GM18907 (cell line): ENCODE measurements around the gene MLLT3.

Experiments used
- ATAC-seq: cut with Tn5 transposase; IDR thresholded peaks from one replicate; pipeline ENCODE4 v1.9.1; 2021; ENCODE audit warnings: mild to moderate bottlenecking, moderate library complexity; ENCODE audit not compliant: unreplicated experiment

MLLT3 gene

DNA sequence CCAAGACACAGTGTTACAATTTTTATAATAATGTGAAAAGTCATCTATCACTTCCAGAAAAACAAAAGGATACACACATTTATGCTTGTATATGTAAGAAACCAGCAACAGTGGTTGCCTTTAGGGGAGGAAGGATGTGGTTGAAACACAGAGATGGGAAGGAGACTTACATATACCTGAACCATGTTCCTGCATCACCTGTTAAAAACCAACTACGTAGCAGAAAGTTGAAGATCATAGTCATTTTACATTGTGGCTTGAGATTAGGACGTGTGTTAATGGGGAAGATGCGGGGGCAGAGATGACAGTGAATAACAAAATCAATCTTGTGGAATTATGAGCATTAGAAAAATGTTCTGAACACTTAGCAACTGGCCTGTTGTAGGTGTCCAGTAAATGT, 307.3 kb downstream of the MLLT3 start:
- no peak for ATAC-seq

DNA sequence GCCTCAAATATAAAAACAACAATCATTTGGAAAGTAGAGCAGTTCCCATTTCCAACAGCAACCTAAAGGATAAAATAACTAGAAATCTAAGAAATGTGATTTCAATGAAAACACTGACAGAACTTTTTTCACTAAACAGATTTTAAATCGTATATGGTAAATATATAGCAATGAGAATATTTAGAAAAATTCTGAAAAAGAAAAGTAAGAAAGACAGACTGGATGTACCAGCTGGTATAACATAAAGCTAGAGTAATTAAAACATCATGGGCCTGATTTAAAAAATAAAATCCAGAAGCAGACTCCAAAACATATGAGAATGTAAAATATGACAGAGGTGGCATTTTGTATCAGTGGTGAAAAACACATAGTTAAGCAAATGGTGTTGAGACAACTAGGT, 308.9 kb downstream of the MLLT3 start:
- ATAC-seq: no peak

DNA sequence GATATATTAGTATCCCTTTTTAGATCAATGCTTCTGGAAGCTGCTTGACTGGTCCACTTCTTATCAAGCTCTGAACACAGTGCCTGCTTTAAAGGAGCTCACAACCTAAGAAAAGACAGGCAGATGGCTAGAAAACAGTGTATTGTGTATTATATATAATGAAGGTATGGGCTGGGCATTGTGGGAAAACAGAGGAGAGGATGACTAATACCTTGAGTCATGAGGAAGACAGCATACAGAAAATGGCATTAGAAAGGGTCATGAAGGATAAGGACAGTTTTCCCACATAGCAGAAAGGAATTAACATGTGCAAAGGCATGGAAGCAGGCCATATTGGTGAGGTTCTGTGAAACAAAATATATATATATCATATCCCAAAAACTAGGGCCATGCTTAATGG, 309.6 kb downstream of the MLLT3 start:
- ATAC-seq: no peak

DNA sequence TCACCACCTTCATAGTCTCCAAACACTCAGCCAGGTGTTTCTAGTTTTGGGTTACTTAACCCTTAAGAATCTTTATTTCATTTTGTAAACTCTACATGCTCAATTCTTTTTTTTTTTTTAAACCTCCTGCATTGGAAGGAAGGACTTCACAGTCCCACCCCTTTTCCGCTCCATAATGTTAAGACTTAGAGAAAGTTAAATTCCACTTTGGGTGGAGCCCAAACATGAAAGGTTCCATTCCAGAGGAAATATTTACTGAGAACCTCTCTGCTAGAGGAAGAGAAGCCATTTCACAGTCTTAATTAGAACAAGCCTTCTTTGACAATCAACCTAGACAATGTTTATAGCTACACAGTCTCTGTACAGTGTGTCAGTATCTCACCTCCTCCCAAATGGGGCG, 312.3 kb downstream of the MLLT3 start:
- ATAC-seq: no peak

DNA sequence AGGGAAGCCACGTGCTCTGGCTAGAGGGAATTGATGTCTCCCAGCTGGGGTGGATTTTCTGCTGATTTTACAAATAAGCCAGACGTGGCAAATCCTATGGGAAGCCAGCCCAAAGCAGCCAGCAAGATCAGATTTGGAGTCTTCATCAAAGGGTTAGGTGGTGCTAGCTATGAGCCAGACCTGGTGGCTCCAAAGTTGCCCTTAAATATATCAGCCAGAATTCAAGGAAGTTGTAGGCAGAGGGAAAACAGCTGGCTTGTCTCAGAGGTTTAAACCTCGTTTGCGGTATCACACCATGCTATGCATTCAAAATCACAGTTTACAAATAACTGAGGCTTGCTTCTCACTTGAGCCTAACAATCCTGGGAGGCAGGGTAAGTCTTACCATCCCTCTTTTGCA, 313.2 kb downstream of the MLLT3 start:
- ATAC-seq: no peak

DNA sequence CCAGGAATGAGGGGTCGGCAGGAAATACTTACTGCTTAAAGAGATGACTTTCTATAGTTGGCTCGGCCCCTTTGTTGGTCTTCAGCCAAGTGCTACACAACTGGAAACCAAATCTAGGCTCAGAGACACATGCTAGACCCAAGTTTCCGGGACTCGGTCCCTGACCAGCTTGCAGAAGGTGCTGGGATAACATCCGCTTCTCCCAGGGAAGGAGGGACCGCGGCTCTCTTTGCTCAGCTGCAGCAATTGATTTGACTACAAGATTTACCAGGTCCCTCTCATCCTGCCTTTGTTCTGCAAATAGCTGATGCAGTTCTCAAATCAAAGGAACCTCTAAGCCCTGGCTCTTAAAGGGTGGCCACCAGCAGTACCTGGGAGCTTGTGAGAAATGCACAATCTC, 314.7 kb downstream of the MLLT3 start:
- no peak for ATAC-seq

DNA sequence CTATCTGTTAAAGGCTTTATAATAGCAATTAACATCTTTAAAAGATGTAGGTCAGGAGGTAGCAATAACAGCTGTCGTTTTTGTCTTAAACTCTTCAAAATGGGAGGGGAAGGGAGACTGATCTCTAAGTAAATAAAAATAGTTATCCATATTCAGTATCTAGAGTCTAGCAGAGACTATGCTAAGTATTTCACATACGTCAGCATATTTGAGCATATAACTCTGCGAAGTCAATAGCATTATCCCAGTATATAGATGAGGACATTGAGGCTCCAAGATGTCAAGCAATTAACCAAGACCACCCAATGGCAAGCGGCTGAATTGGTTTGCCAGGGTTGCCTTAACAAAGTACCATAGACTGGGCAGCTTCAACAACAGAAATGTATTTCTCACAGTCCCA, 316.8 kb downstream of the MLLT3 start:
- ATAC-seq: no peak

DNA sequence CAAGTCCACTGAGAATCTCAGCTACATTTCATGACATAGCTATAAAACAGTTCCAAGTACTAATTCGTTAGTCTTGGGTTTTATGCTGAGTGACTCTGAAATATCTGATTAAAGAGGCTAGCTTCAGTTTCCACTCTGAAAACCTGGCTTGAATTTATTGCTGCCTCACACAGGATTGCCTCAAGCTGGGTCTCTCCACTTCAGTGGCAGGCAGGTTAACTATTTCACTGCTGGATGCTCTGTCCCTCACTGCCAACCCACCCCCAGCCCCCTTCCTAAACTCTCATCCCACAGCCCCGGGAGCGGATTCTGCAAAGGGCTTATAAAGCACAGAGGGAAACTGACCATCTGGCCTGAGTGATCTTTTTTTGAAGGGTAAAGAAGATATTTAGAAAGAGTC, 318.3 kb downstream of the MLLT3 start:
- no peak for ATAC-seq

DNA sequence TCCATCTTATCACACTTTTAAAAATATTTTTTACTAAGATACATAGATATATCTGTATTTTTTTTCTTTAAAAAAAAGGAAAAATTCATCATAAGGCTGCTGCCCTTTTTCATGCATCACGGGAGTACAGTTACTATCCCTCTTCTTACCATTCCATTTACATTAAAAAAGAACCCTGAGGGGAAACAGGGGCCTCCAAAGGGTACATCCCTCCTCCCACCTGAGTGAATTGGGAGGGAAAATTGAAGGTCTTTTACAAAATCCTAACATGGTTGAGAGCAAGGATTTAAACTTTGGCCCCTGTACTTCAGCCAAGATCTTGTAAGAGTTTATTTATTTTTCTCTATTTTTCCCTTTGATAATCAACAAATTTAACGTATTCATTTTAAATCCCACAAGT, 319.2 kb downstream of the MLLT3 start:
- no peak for ATAC-seq

DNA sequence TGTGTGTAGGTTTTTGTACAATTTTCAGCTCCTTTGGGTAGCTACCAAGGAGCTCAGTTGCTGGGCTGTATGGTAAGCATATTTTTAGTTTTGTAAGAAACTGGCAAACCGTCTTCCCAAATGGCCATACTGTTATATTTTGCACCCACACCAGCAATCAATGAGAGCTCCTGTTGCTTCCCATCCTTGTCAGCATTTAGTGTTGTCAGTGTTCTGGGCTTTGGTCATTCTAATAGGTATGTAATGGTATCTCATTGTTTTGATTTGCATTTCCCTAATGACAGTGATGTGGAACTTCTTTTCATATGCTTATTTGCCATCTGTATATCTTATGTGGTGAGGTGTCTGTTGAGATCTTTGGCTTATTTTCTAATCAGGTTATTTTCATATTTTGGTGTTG, 320.1 kb downstream of the MLLT3 start:
- no peak for ATAC-seq

DNA sequence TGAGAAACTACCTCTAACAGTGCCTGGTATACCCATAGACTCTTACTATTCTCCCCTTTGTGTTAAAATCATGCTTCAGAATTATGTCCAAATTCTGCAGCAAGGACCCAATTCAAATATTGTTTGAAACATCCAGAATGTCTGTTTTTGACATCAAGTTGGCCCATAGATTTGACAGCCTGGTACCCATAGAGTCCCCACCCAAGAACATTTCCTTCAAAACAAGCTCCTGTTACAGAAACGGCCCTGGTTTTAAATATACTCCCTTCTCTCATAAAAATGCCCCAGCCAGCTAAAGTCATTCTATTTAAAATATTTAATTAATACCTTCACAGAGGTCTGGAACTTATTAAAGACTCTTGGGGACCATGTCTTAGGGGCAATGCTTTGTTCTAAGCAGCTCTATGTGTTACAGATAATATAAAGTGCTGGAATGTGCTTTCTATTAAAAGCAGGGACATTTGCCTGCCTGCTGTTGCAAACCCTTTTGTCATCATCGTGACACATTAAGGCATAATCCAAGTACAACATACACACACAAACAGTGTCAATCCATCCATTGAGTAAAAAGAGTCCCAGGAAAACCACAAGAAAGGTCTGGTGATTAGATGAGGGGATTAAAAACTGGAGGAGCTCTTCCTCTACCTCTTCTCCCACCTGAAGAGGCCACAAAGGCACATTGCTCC, 321.7 kb downstream of the MLLT3 start:
- ATAC-seq: no peak

DNA sequence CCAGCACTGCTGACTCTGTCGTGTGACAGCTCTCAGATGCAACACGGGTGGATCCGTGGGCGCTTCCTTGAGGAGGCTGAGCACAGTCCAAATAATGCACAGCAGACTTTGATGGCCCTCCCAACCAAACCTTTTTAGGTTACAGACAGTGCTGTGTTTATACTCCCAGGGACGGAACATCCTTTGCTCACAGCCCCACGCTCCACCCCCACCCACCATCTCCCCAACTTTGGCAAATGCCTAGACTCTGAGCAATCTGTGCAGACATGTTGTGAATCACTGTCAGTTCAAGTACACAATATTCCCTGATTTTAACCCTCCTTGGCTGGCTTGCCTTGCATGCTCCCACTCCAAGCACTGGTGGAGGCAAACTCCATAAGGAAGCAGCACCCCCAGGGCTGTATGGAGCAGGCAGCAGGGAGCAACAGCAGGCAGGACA, 324.6 kb downstream of the MLLT3 start:
- no peak for ATAC-seq

DNA sequence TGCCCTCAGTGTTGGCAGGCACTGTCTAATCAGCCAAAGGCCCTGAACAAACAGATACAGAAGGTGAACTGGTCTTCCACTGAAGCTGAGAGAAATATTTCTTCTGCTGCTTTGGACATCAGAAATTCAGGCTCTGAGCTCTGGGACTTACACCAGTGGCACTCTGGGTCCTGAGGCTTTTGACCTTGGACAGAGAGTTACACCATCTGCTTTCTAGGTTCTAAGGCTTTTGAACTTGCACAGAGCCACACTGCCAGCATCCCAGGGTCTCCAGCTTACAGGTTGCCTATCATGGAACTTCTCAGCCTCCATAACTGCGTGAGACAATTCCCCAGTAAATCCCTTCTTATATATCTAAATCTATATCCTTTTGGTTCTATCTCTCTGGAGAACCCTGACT, 326.7 kb downstream of the MLLT3 start:
- ATAC-seq: no peak

DNA sequence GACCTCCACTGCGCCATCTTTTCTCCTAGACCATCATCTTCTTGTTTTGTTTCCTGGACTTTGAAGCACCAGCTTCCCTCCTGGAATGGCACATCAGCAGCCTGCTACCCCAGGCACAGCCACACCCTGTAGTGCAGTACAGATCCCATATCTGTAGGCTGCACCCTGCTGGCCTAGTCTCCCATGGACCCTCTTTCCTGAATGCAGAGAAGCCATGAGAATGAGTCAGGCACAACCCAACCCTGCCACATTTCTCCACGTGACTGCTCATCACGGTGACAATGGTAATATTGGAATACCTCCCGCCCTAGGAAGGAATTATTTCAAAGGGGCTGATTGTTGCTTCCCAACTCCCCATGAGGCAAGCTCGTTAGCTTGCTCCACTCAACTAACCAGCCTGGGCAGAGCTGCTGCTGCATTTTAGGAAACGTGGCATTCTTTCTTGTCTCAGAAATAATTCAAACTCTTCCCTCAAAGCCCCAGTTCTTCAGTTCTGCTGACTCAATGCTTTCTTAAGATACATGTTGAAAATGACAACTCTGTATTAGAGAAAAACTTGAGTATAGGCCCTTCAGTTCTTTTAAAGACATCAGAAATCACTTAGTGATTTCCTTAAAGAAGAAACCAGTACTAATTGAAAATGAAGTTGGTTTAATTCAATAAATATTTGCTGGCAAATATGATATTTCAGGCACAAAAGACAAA, 328.1 kb downstream of the MLLT3 start:
- ATAC-seq: no peak

DNA sequence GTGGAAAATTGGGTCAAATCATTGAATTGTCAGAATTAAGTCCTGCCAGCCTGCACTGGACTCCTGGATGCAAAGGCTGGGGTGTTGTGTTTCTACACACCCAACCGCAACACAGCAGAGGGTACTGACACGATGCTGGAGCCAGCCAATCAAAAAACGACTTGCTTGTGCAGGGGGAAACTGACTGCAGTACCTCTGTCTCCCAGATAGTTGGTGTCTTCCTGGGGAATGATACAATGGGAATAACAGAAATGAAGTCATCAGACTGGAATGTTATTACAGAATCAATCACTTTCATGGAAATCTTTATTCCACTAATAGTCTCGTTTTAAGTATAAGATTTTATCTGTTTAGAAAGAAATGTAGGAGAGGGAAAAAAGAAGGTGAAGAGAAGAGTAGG, 330.3 kb downstream of the MLLT3 start:
- no peak for ATAC-seq
